ENCODE measurements around the gene APBA2.

GRCh38 chr15:28967066-28967465, 81.3 kb downstream of the APBA2 start:
- TF ChIP-seq CTCF (IDR thresholded peaks at IDR 0.05): no peak
- no peak for TF ChIP-seq POLR2A (IDR thresholded peaks at IDR 0.05)
